GM12878 (cell line): ENCODE measurements around the gene OR14A16. TPM values are rescaled to one million over a fixed set of nuclear protein-coding genes. Genes with fewer than 3 reads are reported as not detected.

Source experiments
- ATAC-seq: fragments of 200-7000 bp; cut with Tn5 transposase; 3 replicates; pipeline ENCODE4 v1.9.1; 2020; ENCODE audit warnings: mild to moderate bottlenecking, moderate library complexity
- BruUV-seq: library from RNA; stranded (reverse); fragments of 400-500 nt; replicated peaks from 2 replicates; lab custom pipeline; 2021; lab: Mats Ljungman, UMichigan
- CTCF ChIA-PET: fragments of 300-600 bp; sonication (Branson Sonifier 250); formaldehyde crosslinking; extraction: SDS; loops from one replicate; lab custom pipeline; 2021; ENCODE audit warnings: inconsistent platforms; lab: Yijun Ruan, JAX
- POLR2A ChIA-PET: fragments of 350-600 bp; formaldehyde crosslinking; extraction: SDS; loops from one replicate; lab custom pipeline; 2021; ENCODE audit warnings: inconsistent platforms; lab: Charles Lee
- RAD21 ChIA-PET: fragments of 300-600 bp; sonication (Branson Sonifier 250); formaldehyde crosslinking; loops from one replicate; lab custom pipeline; 2023; ENCODE audit warnings: antibody characterized with exemption; ENCODE audit not compliant: unreplicated experiment; lab: Charles Lee
- SMC1A ChIA-PET: fragments of 300-600 bp; sonication (Branson Sonifier 250); formaldehyde crosslinking; loops from one replicate; lab custom pipeline; 2023; ENCODE audit not compliant: unreplicated experiment, uncharacterized antibody; lab: Charles Lee
- DNase-seq: peaks from one replicate; pipeline ENCODE4 v3.0.0-alpha.2; 2011; ENCODE audit warnings: low read depth, low spot score
- FAIRE-seq: peaks from 3 replicates; lab custom pipeline; 2011; peaks lifted over from hg19 to GRCh38; lab: Jason Lieb, UNC
- H2AFZ ChIP-seq: 2 replicates; pipeline ENCODE4 v1.6.0; 2011; ENCODE audit warnings: low read depth, low read length, control low read depth; ENCODE audit not compliant: control insufficient read depth
- H3K27ac ChIP-seq: 2 replicates; pipeline ENCODE4 v1.5.1; 2011; ENCODE audit warnings: control low read depth; ENCODE audit not compliant: control insufficient read depth, insufficient read depth
- H3K27me3 ChIP-seq, 2 experiments: replicated peaks in 1 of 2; 2 replicates each; pipeline versions ENCODE4 v1.6.0 to v1.6.1; 2011; ENCODE audit warnings: low read length in 1 of 2; ENCODE audit not compliant: control insufficient read depth in 2 of 2, insufficient read depth in 2 of 2
- H3K36me3 ChIP-seq, 2 experiments: 2 replicates each; pipeline ENCODE4 v1.5.1; 2011; ENCODE audit warnings: low read length in 1 of 2; ENCODE audit not compliant: control insufficient read depth in 2 of 2, insufficient read depth in 2 of 2
- H3K4me1 ChIP-seq: 2 replicates; pipeline ENCODE4 v1.6.1; 2011; ENCODE audit warnings: mild to moderate bottlenecking, low read length, moderate library complexity, mixed read lengths; ENCODE audit not compliant: control insufficient read depth, insufficient read depth
- H3K4me2 ChIP-seq: 2 replicates; pipeline ENCODE4 v1.6.0; 2011; ENCODE audit warnings: control low read depth; ENCODE audit not compliant: control insufficient read depth, insufficient read depth
- H3K4me3 ChIP-seq: fragments of 200-600 bp; sonication (generic); 2 replicates; pipeline ENCODE4 v1.5.1; 2016
- H3K79me2 ChIP-seq: 2 replicates; pipeline ENCODE4 v1.6.0; 2011; ENCODE audit warnings: low read length; ENCODE audit not compliant: control insufficient read depth, insufficient read depth
- H3K9ac ChIP-seq: 2 replicates; pipeline ENCODE4 v1.8.0; 2011; ENCODE audit warnings: low read length, control low read depth, mixed read lengths; ENCODE audit not compliant: control insufficient read depth, insufficient read depth
- H3K9me3 ChIP-seq: replicated peaks from 3 replicates; pipeline ENCODE4 v1.5.1; 2011; ENCODE audit warnings: mild to moderate bottlenecking, low read length; ENCODE audit not compliant: control insufficient read depth, insufficient read depth
- H4K20me1 ChIP-seq: 2 replicates; pipeline ENCODE4 v1.6.0; 2011; ENCODE audit not compliant: control insufficient read depth, insufficient read depth
- BHLHE40 ChIP-seq, 2 experiments: fragments of 450-650 bp in 1 of 2; IDR thresholded peaks; 2 replicates each; pipeline ENCODE4 v1.6.1; 2011 to 2017; ENCODE audit warnings: low read depth in 2 of 2, borderline replicate concordance in 1 of 2, improper control_type of control experiment in 1 of 2, low read length in 1 of 2, mild to moderate bottlenecking in 1 of 2
- EZH2 ChIP-seq: IDR thresholded peaks from 2 replicates; pipeline ENCODE4 v1.6.1; 2012; ENCODE audit warnings: low read depth, mild to moderate bottlenecking, control low read depth, inconsistent platforms, low read length, borderline replicate concordance; ENCODE audit not compliant: control insufficient read depth
- MTA2 ChIP-seq: fragments of 450-650 bp; IDR thresholded peaks from 2 replicates; pipeline ENCODE4 v1.6.1; 2016; ENCODE audit warnings: low read depth, mild to moderate bottlenecking, moderate library complexity
- MYC ChIP-seq: IDR thresholded peaks from 2 replicates; pipeline ENCODE4 v1.6.1; 2011; ENCODE audit warnings: mild to moderate bottlenecking, low read length, moderate library complexity, inconsistent platforms; ENCODE audit not compliant: insufficient read depth, insufficient replicate concordance, insufficient read length, severe bottlenecking
- RB1 ChIP-seq: fragments of 450-650 bp; formaldehyde crosslinking; IDR thresholded peaks from 2 replicates; pipeline ENCODE4 v1.6.1; 2017; ENCODE audit warnings: mild to moderate bottlenecking, borderline replicate concordance
- SMAD5 ChIP-seq: IDR thresholded peaks from 2 replicates; pipeline ENCODE4 v1.6.1; 2016; ENCODE audit warnings: antibody characterized with exemption, low read depth
- SUZ12 ChIP-seq: fragments of 200-600 bp; sonication (generic); IDR thresholded peaks from one replicate; pipeline ENCODE4 v1.6.1; 2018; ENCODE audit warnings: antibody characterized with exemption, mild to moderate bottlenecking; ENCODE audit not compliant: unreplicated experiment
- ZNF207 ChIP-seq: fragments of 450-650 bp; IDR thresholded peaks from 2 replicates; pipeline ENCODE4 v1.6.1; 2014; ENCODE audit warnings: antibody characterized with exemption, mild to moderate bottlenecking, borderline replicate concordance
- WGBS: methylation state at CpG from one replicate; pipeline ENCODE4 v1.1.6; 2016; ENCODE audit warnings: low lambda C conversion rate; ENCODE audit not compliant: insufficient replicate concordance, insufficient coverage; ENCODE audit errors: missing lambda C conversion rate; 5-methylcytosine and 5-hydroxymethylcytosine counted together
- in situ Hi-C: fragments of 300-500 bp; cut with MboI; formaldehyde crosslinking; loops from 9 replicates; pipeline ENCODE4 v1.14.3; 2018; ENCODE audit warnings: mixed read lengths
- intact Hi-C: fragments of 100-400 bp; cut with micrococcal nuclease; formaldehyde crosslinking; loops from one replicate; pipeline ENCODE4 v1.14.2; 2022; ENCODE audit not compliant: unreplicated experiment
- polyA plus RNA-seq, 11 experiments: library from polyadenylated mRNA; depleted of rRNA in 4 of 11; unstranded in 6 of 11; stranded (reverse) in 5 of 11; fragments of >200 nt; fragmentation: Nextera tagmentation in 4 of 11; fragmentation: Illumina TruSeq in 1 of 11; extraction: Ambion mirVana in 4 of 11; extraction: Trizol in 1 of 11; gene quantifications; 1 replicate in 1 of 11; 2 replicates in 10 of 11; pipeline versions ENCODE4 v1.2.1 to v1.2.3, GENCODE V29; 2011 to 2016; ENCODE audit warnings: inconsistent platforms in 2 of 11, missing spikeins in 2 of 11, low read depth in 1 of 11
- total RNA-seq, 4 experiments: library from RNA; depleted of rRNA in 3 of 4; stranded (reverse); fragments of >200 nt in 3 of 4; fragmentation: Illumina TruSeq in 1 of 4; extraction: Trizol in 1 of 4; gene quantifications; 2 replicates each; pipeline versions ENCODE4 v1.2.1 to v1.2.3, GENCODE V29; 2013 to 2021
- TF ChIP-seq, protein P1 (sequence below): fragments of 450-650 bp; formaldehyde crosslinking; IDR thresholded peaks from 2 replicates; pipeline ENCODE4 v1.4.0; 2020; ENCODE audit warnings: mild to moderate bottlenecking, moderate library complexity

OR14A16 gene
- total and polyA plus RNA-seq, 10 of the 15 experiments (the other 5 are each of a cell fraction or from before 2014, with no cell fraction given): not detected

DNA sequence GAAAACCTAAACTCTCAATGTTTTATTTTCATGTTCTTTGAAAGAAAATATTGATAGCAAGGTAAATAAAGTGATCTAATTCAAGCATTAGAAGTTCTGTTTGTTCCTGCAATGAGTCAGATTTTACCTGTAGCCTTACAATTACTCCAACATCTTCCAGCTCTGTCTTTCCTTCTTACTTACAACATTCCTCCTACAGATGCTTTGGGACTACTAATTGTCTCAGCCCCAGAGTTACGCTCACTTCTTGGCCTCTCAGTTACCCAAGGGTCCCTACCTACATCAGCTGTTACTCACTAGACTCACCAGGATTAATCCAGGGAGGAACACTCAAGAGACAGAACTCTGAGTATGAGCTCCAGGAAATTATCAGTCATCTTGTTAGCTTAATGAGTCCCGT lies 26.4 kb downstream of the OR14A16 start:
- intact Hi-C loops: no loop called here
- TF ChIP-seq EZH2 (no peak), BHLHE40 (IDR thresholded peaks at IDR 0.05; ENCODE audit: borderline replicate concordance in 1 of 2, low read depth in 2 of 2, low read length in 1 of 2) (no peak), SUZ12 (no peak), RB1 (no peak), SMAD5 (no peak), MTA2 (no peak), MYC (no peak), ZNF207 (no peak)
- TF ChIP-seq, protein P1, sequence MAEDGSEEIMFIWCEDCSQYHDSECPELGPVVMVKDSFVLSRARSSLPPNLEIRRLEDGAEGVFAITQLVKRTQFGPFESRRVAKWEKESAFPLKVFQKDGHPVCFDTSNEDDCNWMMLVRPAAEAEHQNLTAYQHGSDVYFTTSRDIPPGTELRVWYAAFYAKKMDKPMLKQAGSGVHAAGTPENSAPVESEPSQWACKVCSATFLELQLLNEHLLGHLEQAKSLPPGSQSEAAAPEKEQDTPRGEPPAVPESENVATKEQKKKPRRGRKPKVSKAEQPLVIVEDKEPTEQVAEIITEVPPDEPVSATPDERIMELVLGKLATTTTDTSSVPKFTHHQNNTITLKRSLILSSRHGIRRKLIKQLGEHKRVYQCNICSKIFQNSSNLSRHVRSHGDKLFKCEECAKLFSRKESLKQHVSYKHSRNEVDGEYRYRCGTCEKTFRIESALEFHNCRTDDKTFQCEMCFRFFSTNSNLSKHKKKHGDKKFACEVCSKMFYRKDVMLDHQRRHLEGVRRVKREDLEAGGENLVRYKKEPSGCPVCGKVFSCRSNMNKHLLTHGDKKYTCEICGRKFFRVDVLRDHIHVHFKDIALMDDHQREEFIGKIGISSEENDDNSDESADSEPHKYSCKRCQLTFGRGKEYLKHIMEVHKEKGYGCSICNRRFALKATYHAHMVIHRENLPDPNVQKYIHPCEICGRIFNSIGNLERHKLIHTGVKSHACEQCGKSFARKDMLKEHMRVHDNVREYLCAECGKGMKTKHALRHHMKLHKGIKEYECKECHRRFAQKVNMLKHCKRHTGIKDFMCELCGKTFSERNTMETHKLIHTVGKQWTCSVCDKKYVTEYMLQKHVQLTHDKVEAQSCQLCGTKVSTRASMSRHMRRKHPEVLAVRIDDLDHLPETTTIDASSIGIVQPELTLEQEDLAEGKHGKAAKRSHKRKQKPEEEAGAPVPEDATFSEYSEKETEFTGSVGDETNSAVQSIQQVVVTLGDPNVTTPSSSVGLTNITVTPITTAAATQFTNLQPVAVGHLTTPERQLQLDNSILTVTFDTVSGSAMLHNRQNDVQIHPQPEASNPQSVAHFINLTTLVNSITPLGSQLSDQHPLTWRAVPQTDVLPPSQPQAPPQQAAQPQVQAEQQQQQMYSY: no peak
- Histone ChIP-seq H3K9ac (no peak overlapping the region), H3K27me3 (no peaks in the 10 kb centered on the region), H3K4me3 (no peak overlapping the region), H2AFZ (no peak overlapping the region), H3K4me2 (no peak overlapping the region), H3K79me2 (no peaks in the 10 kb centered on the region), H3K27ac (no peak overlapping the region), H4K20me1 (no peaks in the 10 kb centered on the region), H3K4me1 (no peaks in the 10 kb centered on the region), H3K36me3 (no peaks in the 10 kb centered on the region), H3K9me3 (no peaks in the 10 kb centered on the region)
- WGBS: 0% methylated on average over 2 of the region's 2 CpGs
- ChIA-PET RAD21 (no interaction called here), SMC1A (no interaction called here), CTCF (no interaction called here), POLR2A (no interaction called here)
- DNase-seq (no peak), FAIRE-seq (no peak), ATAC-seq (no peak)
- in situ Hi-C loops: no loop called here
- BruUV-seq: no TSS peak
